ENCODE measurements around the gene MSANTD1.

Gene MSANTD1

DNA sequence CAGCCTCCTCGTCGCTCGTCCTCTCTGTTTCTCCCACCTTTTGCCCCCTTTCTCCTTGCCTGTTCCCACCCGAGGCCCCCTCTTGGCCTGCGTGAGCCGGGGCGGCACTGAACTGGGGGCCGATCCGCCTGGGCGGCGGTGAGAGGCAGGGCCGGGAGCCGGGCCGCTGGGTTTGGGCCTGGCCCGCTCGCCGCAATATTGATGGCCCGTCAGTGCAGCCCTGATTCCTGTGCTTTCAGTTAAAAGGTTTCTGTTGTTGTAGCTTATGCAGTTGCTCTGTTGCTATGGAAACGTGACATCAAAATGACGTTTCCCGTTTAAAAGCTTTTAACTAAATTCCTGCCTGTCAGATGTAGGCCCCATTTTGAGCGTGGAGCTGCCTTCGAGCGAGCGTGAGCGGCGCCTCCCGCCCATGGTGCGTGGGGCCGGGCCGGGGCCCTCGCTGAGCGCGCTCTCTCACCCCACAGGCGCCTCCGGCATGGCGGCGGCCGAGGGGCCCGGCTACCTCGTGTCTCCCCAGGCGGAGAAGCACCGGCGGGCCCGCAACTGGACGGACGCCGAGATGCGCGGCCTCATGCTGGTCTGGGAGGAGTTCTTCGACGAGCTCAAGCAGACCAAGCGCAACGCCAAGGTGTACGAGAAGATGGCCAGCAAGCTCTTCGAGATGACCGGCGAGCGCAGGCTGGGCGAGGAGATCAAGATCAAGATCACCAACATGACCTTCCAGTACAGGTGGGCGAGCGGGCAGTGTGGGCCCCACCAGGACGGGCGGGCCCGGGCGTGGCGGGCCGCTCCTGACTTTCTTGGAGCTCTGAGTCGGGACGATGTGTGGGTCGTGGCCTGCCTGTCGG lies at the start of gene MSANTD1:
TSS of gene MSANTD1 (plus strand) at position 349 of the 851 bp plus-strand sequence. CDS start at position 413, 64 bp downstream.
- DNase-seq (ENCODE audit: low read depth, low spot score), result no peak
- H3K27ac ChIP-seq, result no peak within 1 kb of the TSS

- DNase-seq (ENCODE audit: low read depth, low spot score), result no peak
- no peak overlapping the region for H3K27ac ChIP-seq
These were observed 49.1 kb upstream of the MSANTD1 start for GRCh38 chr4:3199653-3200422.

- no peak for DNase-seq (ENCODE audit: low read depth, low spot score)
These were observed 48.4 kb upstream of the MSANTD1 start for GRCh38 chr4:3200423-3201090.

GRCh38 chr4:3201718-3202702 lies 46.9 kb upstream of the MSANTD1 start:
- DNase-seq (ENCODE audit: low read depth, low spot score), result no peak
- no peak overlapping the region for H3K27ac ChIP-seq

More at GRCh38 chr4:3200423-3201090, 48.4 kb upstream of the MSANTD1 start:
- H3K27ac ChIP-seq, result no peak overlapping the region

GRCh38 chr4:3202836-3203820 lies 45.8 kb upstream of the MSANTD1 start:
- DNase-seq (ENCODE audit: low read depth, low spot score), result no peak
- H3K27ac ChIP-seq, result no peak overlapping the region

- no peak overlapping the region for H3K27ac ChIP-seq
- no peak for DNase-seq (ENCODE audit: low read depth, low spot score)
These were observed 45.0 kb upstream of the MSANTD1 start for GRCh38 chr4:3203971-3204431.

DNA sequence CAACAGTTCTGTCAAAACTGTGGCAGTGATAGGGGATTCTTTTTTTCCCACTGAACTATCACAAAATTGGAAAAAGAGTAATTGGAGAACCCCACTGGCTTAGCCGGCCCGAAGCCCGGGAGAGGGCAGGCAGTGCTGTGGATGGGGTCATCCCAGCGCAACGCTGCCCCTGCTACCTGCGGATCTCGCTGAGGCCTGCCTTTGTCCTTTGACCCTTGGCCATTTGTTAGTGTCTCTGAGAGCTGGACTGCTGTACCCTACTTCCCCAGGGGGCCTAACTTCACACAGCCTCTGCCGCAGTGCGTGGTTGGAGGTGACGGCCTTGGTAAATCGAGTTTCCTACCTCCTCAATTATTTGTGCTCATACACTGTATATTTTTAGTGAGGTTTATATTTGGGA lies 43.0 kb upstream of the MSANTD1 start:
- no peak for DNase-seq (ENCODE audit: low read depth, low spot score)
- no peak overlapping the region for H3K27ac ChIP-seq

DNA sequence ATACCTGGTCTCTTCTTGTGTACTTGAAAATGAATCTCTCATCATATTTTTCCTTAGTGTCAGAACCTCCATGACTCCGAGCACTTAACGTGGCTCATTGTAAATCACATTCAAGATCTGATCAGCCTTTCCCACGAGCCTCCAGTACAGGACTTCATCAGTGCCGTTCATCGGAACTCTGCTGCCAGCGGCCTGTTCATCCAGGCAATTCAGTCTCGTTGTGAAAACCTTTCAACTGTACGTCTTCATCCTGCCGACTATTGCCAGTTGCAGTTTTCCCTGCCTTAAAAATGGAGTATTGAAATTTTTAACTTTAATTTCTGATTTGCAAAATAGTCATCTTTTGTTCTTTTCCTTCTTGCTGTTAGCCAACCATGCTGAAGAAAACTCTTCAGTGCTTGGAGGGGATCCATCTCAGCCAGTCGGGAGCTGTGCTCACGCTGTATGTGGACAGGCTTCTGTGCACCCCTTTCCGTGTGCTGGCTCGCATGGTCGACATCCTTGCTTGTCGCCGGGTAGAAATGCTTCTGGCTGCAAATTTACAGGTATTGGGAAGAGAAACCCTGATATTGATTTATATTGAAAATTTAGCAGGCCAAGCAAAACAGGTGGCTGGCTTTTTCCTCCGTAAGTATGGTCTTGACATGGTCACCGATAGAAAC lies 42.4 kb upstream of the MSANTD1 start:
- DNase-seq (ENCODE audit: low read depth, low spot score), result no peak
- H3K27ac ChIP-seq, result no peak overlapping the region

GRCh38 chr4:3207531-3208037 lies 41.4 kb upstream of the MSANTD1 start:
- DNase-seq (ENCODE audit: low read depth, low spot score), result no peak
- H3K27ac ChIP-seq, result no peak overlapping the region

DNA sequence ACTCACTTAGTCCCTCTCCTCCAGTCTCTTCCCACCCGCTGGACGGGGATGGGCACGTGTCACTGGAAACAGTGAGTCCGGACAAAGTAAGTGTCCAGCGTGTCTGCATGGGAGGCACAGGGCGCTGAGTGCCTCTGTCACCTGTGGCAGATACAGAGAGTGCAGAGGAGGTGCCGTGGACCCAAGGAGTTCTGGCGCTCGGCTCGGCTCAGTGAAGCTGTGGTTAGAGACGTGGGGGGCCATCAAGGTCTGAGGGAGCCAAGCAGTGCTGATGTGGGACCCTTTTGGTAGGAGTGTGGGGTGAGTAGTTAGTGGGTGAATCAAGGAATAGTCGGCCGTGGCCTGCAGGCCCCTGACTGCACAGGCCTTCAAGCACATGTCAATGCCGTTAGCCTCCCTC lies 40.1 kb upstream of the MSANTD1 start:
- no peak for DNase-seq (ENCODE audit: low read depth, low spot score)
- no peak overlapping the region for H3K27ac ChIP-seq

- no peak for DNase-seq (ENCODE audit: low read depth, low spot score)
- no peak overlapping the region for H3K27ac ChIP-seq
These were observed 39.2 kb upstream of the MSANTD1 start for GRCh38 chr4:3209551-3210325.

- no peak overlapping the region for H3K27ac ChIP-seq
These were observed 38.5 kb upstream of the MSANTD1 start for GRCh38 chr4:3210467-3210866.

GRCh38 chr4:3211866-3212265 lies 37.1 kb upstream of the MSANTD1 start:
- no peak overlapping the region for H3K27ac ChIP-seq
- DNase-seq (ENCODE audit: low read depth, low spot score), result no peak

More at GRCh38 chr4:3210467-3210866, 38.5 kb upstream of the MSANTD1 start:
- DNase-seq (ENCODE audit: low read depth, low spot score), result no peak

- DNase-seq (ENCODE audit: low read depth, low spot score), result no peak
- H3K27ac ChIP-seq, result no peak overlapping the region
These were observed 36.4 kb upstream of the MSANTD1 start for GRCh38 chr4:3212391-3213105.

- H3K27ac ChIP-seq, result no peak overlapping the region
- no peak for DNase-seq (ENCODE audit: low read depth, low spot score)
These were observed 35.9 kb upstream of the MSANTD1 start for GRCh38 chr4:3213106-3213425.

GRCh38 chr4:3213661-3214250 lies 35.2 kb upstream of the MSANTD1 start:
- no peak overlapping the region for H3K27ac ChIP-seq
- no peak for DNase-seq (ENCODE audit: low read depth, low spot score)
